Hypothalamus (tissue), 51 donors: Measurements from ENCODE around the gene LYL1.
A peak's percentile ranks its signal among the peaks of the same experiment; 100 is the strongest.

Experiments
- DNase-seq, 51 donors: peaks; one replicate each; lab custom pipeline; 2025; lab: John Stamatoyannopoulos, UW

LYL1 gene

DNA sequence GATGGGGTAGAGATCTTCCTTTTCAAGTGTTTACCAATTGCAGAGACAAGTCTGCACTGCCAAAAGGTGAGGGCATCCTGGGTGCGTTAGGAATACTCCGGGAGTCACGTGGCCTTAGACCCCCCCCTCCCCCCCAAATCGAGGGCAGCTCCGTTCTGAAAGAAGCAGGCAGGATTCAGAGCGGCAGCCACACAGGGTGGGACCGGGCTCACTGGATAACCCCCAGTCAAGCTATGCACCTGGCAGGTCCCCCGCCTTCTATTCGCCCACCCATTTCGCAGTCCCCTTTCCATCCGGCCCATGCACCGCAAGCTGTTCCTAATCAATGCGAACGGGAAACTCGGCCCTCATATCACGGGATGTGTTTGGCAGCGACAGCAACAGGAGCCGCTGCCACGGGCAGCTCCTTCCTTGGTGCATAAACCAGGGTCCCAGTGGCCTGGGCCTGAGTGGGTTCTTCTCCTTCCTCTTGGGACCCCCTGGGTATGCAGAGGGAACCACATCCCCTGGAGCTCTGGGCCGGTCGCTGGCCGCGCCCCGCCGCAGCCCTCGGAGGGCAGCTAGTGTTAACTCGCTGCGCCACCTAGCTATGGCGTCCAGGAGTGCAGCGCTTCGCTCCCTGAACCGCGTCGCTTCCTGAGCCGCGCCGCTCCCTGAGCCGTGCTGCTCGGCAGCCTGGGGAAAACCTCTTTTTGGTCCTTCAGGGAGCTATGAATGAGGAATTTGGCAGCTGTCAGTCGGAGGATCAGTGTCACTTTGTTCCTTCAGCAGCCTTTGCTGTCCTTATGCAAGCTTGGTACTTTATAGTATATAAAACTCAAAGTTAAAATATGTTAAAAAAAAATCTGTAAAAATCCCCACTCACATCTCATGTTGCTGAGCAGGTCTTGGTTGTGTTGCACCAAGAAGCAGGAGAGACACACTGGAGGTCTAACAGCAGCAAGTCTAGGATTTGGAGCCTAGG, 41.4 kb downstream of the LYL1 start:
- DNase-seq, result peak in 49 of 51 donors; percentile 32 to 94 (median 76)

DNA sequence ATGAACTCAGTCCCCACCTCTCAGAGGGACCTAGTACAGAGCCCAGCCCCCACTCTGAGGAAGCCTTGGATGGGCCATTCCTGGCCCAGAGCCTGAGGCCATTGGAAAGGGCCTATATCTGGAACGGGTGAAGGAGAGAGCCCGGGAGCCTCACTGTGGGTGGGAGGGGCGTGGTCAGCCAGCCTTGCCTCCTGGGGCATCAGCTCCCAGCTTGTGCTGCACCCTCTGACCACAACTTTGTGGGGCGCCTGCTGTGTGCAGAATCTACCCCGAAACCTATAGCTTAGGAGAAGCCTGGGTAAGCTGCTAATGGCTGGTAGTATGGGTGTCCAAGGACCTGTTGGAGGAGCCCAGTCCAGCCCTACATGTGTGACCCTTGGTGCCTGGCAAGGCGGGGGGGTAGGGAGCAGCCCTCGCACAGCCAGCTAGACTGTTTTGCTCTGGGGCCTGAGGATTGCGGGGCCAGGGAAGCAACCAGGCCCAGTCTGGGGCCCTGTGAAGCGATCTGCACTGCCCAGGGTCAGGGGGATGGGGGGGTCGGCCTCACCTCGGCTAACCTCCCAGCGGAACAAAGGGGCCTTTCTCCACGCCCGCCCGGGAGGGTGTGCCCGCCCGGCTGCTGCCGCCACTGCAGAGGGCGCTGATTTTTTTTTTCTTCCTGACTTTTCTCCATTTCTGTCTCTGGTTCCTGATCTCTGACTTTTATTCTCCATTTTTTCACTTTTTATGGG, 42.3 kb downstream of the LYL1 start:
- peak in 34 of 51 donors; percentile 17 to 75 (median 54) for DNase-seq

DNA sequence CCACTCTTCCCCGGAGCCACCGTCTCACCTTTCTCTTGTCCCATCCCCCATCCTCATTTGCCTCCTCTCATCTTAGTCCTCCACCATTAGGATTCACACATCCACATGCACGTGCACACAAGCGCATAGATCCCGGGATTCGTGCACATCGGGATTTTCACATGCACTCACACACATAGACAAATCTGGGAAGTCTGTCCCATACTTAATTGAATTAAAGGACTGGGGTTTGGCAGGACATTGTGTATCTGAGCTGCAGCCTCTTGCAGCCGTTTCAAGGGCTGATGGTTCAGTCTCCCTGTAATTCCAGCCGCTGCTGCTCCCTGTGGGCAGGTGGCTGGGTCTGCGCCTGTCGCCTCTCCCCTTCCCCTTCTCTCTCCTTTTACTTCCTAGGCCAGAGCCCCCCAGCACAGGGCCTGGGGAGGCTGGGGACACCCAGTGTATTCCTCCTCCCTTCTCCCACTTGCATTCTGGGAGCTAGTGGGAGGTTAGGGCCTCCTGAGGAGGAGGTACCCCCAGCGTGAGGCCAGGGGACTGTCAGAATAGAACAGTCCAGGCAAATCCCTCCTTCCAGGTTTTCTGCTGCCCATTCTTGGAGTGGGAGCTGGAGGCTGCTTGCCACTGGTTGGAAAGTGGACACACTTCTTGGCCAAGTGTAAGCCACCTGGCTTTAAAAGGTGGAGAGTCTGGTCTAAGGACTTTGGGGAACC, 43.6 kb downstream of the LYL1 start:
- no peak for DNase-seq

DNA sequence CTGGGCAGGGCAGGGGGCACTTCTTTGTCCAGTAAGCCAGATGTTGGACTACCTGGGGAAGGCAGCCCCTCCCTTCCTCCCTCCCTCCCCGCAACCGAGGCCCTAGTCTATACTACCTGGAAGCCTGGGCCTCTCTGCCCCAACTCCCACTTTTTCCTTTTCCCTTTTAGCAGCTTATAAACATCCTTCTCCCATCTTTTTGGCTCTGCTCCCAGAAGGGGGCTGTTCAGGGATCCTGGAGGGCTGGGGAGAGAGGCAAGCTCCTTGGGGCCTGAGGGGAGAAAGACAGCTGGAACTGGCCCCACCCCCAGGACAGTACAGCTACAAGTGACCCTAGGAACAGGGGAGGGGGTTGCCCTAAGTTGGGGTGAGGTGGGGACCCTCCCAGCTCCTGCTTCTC, 44.9 kb downstream of the LYL1 start:
- DNase-seq, result no peak

DNA sequence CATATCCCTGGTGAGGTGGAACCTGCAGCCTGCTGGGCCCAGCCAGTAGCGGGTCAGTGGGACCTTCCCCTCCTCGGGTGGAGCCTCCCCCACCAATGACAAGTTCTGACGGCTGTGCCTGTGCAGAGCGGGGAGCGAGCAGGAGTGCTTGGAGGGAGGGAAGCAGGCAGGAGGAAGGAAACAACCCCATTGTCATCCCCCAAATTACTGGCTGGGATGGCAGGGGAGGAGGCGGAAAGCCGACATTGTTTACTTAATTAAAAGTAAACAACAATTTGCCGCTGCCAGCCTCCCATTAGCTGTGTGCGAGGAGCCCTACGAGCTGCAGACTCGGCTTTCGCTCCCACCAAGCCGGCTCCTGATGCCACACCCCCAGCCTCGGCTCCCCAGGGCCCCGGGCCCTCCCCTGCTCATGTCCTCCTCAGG, 45.5 kb downstream of the LYL1 start:
- peak in 1 of 51 donors; percentile 29 for DNase-seq

DNA sequence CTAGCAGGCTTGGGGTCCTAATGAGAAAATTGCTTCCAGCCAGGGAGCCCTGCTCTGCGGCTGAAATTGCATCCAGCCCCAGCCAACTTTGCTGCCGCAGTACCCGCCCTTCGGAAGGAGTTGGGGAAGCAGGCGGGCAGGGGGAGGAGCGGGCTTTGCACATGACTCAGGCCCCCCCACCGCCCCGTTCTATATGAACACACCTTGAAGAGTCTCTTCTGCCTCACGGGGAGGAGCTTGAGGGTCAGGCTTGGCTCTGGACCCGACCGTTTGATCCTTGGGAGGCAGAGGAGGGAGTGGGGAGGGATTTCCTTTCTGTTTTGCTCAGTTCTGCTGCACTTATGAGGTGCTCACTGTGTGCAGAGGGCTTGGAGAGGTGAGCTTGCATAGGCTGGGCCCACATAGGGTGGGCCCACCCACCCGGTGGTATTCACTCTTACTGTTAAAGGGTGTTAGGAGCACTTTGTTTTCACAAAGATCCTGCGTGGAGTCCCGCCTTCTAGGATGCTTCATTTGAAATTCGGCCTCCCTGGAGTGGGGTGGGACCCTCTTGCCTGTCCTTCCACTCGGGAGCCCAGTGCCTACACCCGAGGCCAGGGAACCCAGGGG, 46.5 kb downstream of the LYL1 start:
- DNase-seq, result no peak

DNA sequence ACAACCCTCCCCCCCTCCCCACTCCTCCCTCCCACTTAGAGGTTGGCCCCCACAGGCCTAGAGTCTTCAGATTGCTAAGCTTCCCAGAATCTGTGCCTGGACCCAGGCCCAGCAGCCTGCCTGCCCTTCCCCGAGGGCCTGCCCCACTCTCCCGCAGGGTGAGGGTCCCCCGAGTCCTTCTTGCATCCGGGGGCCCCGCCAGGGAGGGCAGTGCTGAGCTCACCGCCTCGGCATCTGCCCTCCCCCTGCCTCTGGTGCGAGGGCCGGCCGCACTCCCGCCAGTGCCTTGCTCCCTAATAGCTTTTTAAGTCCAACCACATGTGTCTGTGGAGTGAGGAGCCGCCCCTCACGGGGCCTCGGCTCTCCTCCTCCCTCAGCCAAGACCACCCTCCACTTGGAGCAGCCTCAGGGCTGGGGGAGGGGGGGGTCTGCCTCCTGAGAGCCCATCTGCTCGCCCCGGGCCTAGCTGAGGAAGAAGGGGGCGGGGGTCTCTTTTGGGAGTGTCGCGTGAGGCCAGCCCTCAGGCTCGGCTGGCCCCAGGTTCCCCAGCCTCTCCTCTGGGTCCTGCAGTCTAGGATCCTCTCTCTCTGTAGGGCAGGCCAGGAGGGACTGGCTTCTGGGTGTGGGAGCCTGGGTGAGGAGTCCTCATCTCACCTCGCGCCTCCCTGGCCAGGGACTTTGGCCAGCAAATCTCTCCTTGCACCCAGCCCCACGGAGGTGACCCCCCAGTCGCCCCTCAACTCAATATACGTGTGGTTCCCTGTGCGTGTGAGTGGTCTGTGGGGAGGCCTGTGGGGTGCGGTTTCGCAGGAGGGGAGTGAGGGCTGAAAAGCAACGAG, 47.2 kb downstream of the LYL1 start:
- DNase-seq, result peak in 20 of 51 donors; percentile 14 to 73 (median 40)

DNA sequence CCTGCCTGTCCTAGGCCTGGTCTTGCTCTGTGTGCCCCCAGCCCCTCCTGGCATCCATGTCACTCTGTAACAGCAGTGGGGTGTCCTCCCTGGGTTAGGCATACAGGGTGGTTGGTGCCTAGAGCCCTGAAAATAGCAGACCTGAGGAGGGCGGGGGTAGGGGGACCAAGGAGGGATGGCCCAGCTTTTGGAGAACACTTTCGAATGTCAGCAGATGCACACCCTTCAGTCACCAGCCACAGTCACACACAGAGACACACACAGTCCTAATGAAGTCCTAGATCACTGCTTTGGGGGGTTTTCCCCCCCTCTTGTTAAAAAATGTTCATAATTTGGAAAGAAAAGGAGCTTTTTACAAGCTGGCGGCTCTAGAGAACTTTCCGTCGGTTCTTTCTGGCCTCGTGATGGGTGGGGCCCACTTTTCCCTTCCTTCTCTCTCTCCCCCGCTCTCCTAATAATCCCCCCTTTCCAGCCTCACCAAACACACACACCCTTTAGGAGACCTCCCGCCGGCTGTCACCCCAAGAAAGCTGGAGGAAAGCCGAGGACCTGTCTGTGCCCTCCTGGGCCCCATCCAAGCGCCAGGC, 47.9 kb downstream of the LYL1 start:
- DNase-seq, result peak in 1 of 51 donors; percentile 38

DNA sequence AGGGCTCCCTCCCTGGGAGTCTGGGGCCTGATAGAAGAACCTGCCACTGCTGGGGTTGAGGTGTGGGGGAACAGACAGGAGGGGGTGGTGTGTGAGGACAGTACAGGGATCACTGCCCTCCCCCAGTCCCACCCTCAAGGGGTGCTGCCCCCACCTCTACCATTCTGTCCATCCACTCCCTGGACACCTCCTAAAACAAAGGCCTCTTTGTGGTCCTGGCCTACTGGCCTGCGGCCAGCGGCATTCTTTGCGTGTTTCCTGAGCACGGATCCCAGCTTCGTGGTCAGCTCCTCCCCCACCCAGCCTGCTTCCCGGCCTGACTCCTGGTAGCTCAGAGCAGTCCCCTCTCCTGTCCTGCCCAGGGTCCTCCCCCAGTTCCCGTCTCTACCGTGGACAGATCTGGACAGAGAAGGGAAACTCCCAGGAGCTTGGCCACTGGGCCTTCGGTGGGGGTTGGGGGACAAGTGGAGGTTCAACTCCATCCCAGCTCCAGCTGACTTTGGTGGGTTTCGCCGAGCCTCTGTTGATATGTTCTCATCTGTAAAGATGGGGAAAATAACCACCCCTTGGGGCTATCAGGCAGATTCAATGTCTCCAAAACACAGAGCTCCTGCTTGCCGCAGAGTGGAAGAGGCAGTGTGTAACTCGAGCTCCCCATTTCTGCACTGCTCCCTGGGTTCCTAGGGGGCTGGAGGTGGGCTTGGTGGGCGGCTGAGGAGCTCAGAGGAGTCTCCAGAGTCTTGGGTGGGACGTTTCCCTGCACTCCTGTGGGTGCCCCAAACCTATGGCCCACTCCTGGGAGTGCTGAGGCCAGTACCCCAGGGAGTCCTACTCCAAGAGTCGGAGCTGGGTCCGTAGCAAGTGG, 48.7 kb downstream of the LYL1 start:
- DNase-seq, result peak in 38 of 51 donors; percentile 11 to 82 (median 54)

DNA sequence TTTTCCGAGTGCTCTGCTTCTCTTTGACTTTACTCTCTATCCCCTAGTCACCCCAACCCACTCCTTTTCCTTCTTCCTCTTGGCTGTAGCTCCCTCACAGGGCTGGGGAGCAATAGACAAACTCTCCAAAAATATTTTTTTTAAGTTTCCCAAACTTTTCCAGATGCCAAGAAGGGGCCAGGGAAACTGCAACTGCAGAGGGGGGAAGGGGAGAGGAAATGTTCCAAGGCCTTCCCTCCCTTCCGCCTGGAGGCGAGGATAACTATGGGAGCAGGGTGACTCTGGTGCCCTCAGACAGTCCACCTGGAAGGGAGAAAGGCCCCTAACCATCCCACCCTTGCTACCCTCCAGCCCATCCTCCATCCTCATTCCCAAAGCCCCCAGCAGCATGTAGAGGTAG, 49.4 kb downstream of the LYL1 start:
- no peak for DNase-seq

DNA sequence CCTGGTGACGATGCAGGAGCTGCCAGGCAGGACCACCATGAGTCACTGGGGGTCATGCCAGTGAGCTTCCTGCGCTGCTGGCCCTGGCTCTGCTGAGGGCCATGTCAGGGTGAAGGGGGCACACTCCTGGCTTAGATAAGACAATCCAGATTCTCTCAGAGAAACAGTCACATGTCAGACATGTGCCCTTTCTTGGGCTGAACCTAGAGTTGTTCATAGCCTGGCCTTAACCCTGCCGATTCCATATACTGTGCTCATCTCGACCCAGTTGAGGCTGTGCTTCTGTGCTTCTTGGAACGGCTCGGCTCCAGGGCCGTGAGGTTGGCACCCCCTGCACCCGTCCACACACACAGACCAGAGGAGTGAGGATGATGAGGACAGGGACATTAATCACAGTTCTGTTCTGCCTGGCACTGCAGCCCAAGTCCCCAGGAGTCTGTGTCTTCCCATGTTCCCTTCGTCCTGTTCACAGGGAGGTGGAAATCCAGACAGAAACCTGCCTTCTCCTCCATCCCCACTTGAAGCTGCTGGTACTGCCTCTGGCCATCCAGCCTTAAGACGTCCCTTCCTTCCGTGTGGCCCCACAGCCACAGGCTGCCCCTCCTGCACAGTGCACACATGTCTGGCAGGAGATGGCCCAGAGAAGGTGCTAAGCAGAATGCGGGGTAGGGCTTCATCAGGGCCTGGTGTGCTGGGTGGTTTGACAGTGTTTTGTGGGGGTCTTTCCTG, 50.0 kb downstream of the LYL1 start:
- no peak for DNase-seq

DNA sequence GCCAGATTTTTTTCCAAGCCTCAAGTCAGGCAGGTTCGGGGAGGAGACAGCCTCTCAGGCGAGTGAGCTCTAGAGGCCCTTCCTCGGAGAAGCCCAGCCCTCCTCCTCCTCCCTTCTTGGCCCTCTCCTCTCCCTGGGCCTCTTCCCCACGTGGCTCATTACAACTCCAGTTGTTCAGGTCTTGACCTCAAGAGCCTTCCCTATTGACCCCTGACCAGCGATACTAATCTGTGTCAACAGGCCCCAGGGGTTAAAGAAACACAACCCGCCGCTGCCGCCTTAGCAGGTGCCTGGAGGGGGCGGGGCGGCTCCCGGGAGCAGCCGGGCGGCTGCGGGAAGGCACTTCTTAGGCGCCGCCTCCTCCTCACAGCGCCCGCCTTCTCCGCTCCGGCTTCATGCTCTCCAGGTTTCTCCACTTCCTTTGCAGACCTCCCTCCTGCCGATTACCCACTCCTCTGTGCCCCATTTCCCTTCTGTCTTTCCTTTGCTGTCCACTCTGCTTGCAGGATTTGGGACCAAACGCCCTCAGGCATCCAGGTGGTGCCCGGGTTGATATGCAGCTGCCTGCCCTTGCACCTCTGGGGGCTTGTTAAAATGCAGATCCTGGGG, 51.0 kb downstream of the LYL1 start:
- peak in 13 of 51 donors; percentile 22 to 54 (median 35) for DNase-seq

DNA sequence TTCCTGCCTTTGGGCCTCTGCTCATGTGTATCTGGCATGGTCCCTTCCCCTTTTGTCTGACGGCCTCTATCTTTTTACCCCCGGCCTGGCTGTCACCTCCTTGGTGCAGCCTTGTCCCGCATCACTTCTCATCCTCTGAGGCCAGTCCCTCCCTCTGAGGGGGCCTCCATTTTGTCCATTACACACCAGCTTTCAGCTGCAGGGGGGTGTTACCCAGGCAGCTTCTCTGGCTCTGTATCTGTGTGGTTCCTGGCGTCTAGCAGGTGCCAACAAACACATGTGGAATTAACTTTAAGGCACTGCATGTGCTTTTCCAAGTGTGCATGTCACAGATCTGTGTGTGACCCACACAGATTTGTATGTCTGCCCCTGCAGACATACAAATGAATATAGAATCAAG, 52.4 kb downstream of the LYL1 start:
- DNase-seq, result no peak
